IPS-20b (cell line): ENCODE data around the gene TBK1.

Experiments
- H3K27ac ChIP-seq: one replicate; pipeline ENCODE4 v1.5.1; 2013; ENCODE audit warnings: low read length
- H3K27me3 ChIP-seq: 2 replicates; pipeline ENCODE4 v1.6.1; 2013; ENCODE audit warnings: mild to moderate bottlenecking, low read length, inconsistent platforms; ENCODE audit not compliant: insufficient read depth
- H3K36me3 ChIP-seq: 2 replicates; pipeline ENCODE4 v1.6.1; 2013; ENCODE audit warnings: low read depth, mild to moderate bottlenecking, inconsistent platforms, low read length, moderate library complexity; ENCODE audit not compliant: insufficient read depth
- H3K4me1 ChIP-seq: 2 replicates; pipeline ENCODE4 v1.6.1; 2013; ENCODE audit warnings: mild to moderate bottlenecking, control low read depth, inconsistent platforms, low read length, moderate library complexity; ENCODE audit not compliant: insufficient read depth
- H3K4me3 ChIP-seq: 2 replicates; pipeline ENCODE4 v1.5.1; 2013; ENCODE audit warnings: mild to moderate bottlenecking, low read length, inconsistent platforms
- H3K9ac ChIP-seq: 2 replicates; pipeline ENCODE4 v1.6.1; 2013; ENCODE audit warnings: low read depth, mild to moderate bottlenecking, inconsistent platforms, low read length, moderate library complexity
- H3K9me3 ChIP-seq: 2 replicates; pipeline ENCODE4 v1.6.1; 2013; ENCODE audit warnings: mild to moderate bottlenecking, low read depth, low read length, inconsistent platforms; ENCODE audit not compliant: insufficient read depth

Gene TBK1

GRCh38 chr12:64451687-64452558, at the start of gene TBK1:
TSS of gene TBK1 (plus strand) at chr12:64452120. CDS start at chr12:64455871, 3,751 bp downstream.
- H3K36me3 ChIP-seq = peaks cover 33% of the 10 kb centered on the region
- H3K27ac ChIP-seq = peak within 1 kb of the TSS; percentile 69
- H3K4me1 ChIP-seq = peaks cover 5% of the 10 kb centered on the region; the same call in 1 of the 2 replicates

GRCh38 chr12:64402181-64402580, 49.7 kb upstream of the TBK1 start:
- no peaks in the 10 kb centered on the region for H3K36me3 ChIP-seq
- H3K9ac ChIP-seq = no peak overlapping the region
- no peak overlapping the region for H3K27ac ChIP-seq
- H3K4me1 ChIP-seq = peaks cover 11% of the 10 kb centered on the region; the same call in 1 of the 2 replicates
- no peaks in the 10 kb centered on the region for H3K9me3 ChIP-seq
- no peak overlapping the region for H3K4me3 ChIP-seq
- no peaks in the 10 kb centered on the region for H3K27me3 ChIP-seq

More at GRCh38 chr12:64451687-64452558, at the start of gene TBK1:
- no peaks in the 10 kb centered on the region for H3K27me3 ChIP-seq
- peak within 1 kb of the TSS; percentile 79 for H3K4me3 ChIP-seq
- no peaks in the 10 kb centered on the region for H3K9me3 ChIP-seq
- H3K9ac ChIP-seq = peak within 1 kb of the TSS; percentile 82

GRCh38 chr12:64403707-64404469, 48.0 kb upstream of the TBK1 start, which contains the start of gene XPOT:
TSS of gene XPOT (plus strand) at chr12:64404392. CDS start at chr12:64410036, 5,644 bp downstream.
- Histone ChIP-seq H3K27me3 (no peaks in the 10 kb centered on the region), H3K4me1 (peaks cover 15% of the 10 kb centered on the region; the same call in 1 of the 2 replicates), H3K27ac (peak within 1 kb of the TSS; percentile 96), H3K4me3 (peak within 1 kb of the TSS; percentile 80), H3K9ac (peak within 1 kb of the TSS; percentile 89), H3K9me3 (no peaks in the 10 kb centered on the region), H3K36me3 (peaks cover 6% of the 10 kb centered on the region; the same call in 1 of the 2 replicates)

GRCh38 chr12:64404470-64405256, 47.3 kb upstream of the TBK1 start:
- peaks cover 7% of the 10 kb centered on the region for H3K36me3 ChIP-seq
- no peaks in the 10 kb centered on the region for H3K9me3 ChIP-seq
- H3K4me1 ChIP-seq = peaks cover 12% of the 10 kb centered on the region; the same call in 1 of the 2 replicates
- peak overlapping the region; percentile 80 for H3K4me3 ChIP-seq
- H3K27me3 ChIP-seq = no peaks in the 10 kb centered on the region
- H3K27ac ChIP-seq = peak overlapping the region; percentile 96
- H3K9ac ChIP-seq = peak overlapping the region; percentile 89

GRCh38 chr12:64407342-64408223, 44.3 kb upstream of the TBK1 start:
- no peaks in the 10 kb centered on the region for H3K9me3 ChIP-seq
- no peaks in the 10 kb centered on the region for H3K27me3 ChIP-seq
- peaks cover 36% of the 10 kb centered on the region for H3K36me3 ChIP-seq
- H3K27ac ChIP-seq = no peak overlapping the region
- peaks cover 9% of the 10 kb centered on the region; the same call in 1 of the 2 replicates for H3K4me1 ChIP-seq
- no peak overlapping the region for H3K9ac ChIP-seq
- 0 out of 2 replicates have a peak overlapping the region, but pooled peaks have one; percentile 1 for H3K4me3 ChIP-seq

- Histone ChIP-seq H3K4me3 (no peak overlapping the region), H3K9me3 (no peaks in the 10 kb centered on the region), H3K9ac (no peak overlapping the region), H3K27ac (no peak overlapping the region), H3K4me1 (peaks cover 3% of the 10 kb centered on the region; the same call in 1 of the 2 replicates), H3K27me3 (no peaks in the 10 kb centered on the region), H3K36me3 (peaks cover 74% of the 10 kb centered on the region)
Observed at GRCh38 chr12:64411427-64411826, 40.5 kb upstream of the TBK1 start.

- H3K9me3 ChIP-seq = no peaks in the 10 kb centered on the region
- peaks cover 84% of the 10 kb centered on the region for H3K36me3 ChIP-seq
- peaks cover 2% of the 10 kb centered on the region; the same call in 1 of the 2 replicates for H3K4me1 ChIP-seq
- H3K27ac ChIP-seq = no peak overlapping the region
- no peak overlapping the region for H3K9ac ChIP-seq
- H3K27me3 ChIP-seq = no peaks in the 10 kb centered on the region
- no peak overlapping the region for H3K4me3 ChIP-seq
Observed at GRCh38 chr12:64412459-64412858, 39.5 kb upstream of the TBK1 start.

GRCh38 chr12:64413884-64414283, 38.0 kb upstream of the TBK1 start:
- peaks cover 92% of the 10 kb centered on the region for H3K36me3 ChIP-seq
- no peak overlapping the region for H3K9ac ChIP-seq
- H3K4me1 ChIP-seq = no peaks in the 10 kb centered on the region
- H3K9me3 ChIP-seq = no peaks in the 10 kb centered on the region
- H3K27me3 ChIP-seq = no peaks in the 10 kb centered on the region
- no peak overlapping the region for H3K4me3 ChIP-seq
- H3K27ac ChIP-seq = no peak overlapping the region

GRCh38 chr12:64418209-64418608, 33.7 kb upstream of the TBK1 start:
- Histone ChIP-seq H3K36me3 (peaks cover 99% of the 10 kb centered on the region), H3K4me1 (no peaks in the 10 kb centered on the region), H3K9me3 (no peaks in the 10 kb centered on the region), H3K9ac (no peak overlapping the region), H3K27me3 (no peaks in the 10 kb centered on the region), H3K4me3 (no peak overlapping the region), H3K27ac (no peak overlapping the region)

- peaks cover 99% of the 10 kb centered on the region for H3K36me3 ChIP-seq
- H3K9me3 ChIP-seq = no peaks in the 10 kb centered on the region
- no peaks in the 10 kb centered on the region for H3K27me3 ChIP-seq
- no peak overlapping the region for H3K9ac ChIP-seq
- H3K4me3 ChIP-seq = no peak overlapping the region
- H3K27ac ChIP-seq = no peak overlapping the region
- no peaks in the 10 kb centered on the region for H3K4me1 ChIP-seq
Observed at GRCh38 chr12:64419696-64420095, 32.2 kb upstream of the TBK1 start.
